Superior temporal gyrus (tissue), 1 donor: Measurements from ENCODE around the gene KPNA1.
"Not testable (repeated sequence)": the region's sequence is repeated elsewhere in the genome, so short reads cannot be mapped to it uniquely, and the experiment has no call there.

Experiments
- DNase-seq: peaks from one replicate; pipeline ENCODE4 v3.0.0-alpha.2; 2016; ENCODE audit errors: extremely low spot score

The KPNA1 gene

GRCh38 chr3:122475316-122475715 is 39.4 kb downstream of the KPNA1 start:
- no peak for DNase-seq

DNA sequence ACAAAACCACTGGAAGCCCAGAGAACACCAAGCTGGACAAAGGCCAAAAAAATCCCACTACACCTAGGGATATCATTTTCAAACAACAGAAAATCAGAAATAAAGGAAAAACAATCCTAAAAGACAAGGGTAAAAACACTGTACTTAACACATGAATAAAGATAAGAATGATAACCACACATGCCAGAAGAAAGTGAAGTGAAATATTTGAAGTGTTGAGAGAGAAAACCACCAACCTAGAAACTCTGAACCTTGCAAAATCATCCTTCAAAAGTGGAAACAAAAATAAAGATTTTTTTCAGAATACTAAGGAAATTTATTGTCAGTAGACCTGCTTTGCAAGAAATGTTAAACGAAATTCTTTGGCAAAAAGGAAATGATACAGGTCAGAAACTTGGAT is 45.1 kb downstream of the KPNA1 start:
- no peak for DNase-seq

DNA sequence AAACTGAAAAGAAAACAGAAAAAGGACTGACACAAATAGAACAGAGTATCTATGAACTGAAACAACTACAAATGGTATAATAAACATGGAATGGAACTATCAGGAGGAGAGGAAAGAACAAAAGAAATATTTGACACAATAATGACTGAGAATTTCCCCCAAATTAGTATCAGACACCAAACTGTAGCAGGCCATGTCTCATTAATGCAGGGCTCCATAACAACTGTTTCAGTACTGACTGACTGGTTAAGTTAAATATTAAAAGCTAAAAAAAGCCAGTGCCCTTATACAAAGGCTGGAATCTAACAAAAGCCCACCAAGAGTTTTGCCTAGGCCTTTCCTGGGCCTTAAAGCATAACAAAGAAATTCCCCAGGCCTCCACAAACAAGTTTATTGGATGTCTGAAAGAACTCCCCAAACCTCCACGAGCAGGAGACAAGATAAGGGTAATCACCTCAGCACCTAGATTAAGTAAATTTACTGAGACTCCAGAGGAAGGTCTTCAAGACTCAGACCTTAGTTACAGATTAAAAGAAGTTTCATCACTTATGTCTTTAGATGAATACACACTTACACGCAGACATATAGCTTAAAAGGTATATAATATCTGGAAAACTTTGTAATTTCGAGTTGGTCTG is 45.7 kb downstream of the KPNA1 start:
- no peak for DNase-seq

- no peak for DNase-seq
Measured at GRCh38 chr3:122466701-122467240, 48.0 kb downstream of the KPNA1 start.

- no peak for DNase-seq
Measured at GRCh38 chr3:122464659-122465058, 50.1 kb downstream of the KPNA1 start.

DNA sequence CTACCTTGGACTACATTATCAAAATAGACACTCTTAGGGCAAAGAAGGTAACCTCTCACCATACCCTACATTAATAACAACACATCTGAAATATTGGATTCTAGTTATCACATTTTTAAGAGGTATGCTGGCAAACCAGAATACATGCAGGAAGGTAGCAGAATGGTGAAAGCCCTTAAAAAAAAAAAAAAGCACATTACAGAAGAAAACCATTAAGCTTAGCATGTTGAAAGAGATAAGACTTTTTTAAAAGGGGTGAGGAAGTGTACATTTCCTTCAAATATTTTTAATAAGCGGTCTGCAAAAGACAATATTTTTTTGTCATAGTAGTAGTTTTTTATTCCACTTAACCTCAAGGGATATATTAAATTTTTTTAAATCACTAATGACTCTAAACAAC is 52.3 kb downstream of the KPNA1 start:
- no peak for DNase-seq

DNA sequence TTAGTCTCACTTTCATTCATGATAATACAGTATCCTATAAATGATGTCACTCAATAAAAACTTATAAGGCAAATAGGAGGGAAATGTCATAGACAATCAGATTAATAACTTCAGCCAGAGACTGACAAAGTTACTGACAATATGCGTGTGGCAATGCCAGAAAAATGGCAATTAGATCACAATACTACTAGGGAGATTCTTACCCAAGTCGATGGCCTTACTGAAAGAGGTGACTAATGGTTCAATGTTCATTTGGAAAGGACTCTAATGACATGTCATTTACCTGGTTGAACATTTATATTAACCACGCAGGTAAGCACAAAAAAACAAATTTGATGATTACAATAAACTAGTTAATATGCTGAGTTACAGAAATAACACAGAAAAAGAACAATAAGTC is 52.9 kb downstream of the KPNA1 start:
- no peak for DNase-seq

- peak; percentile 69 for DNase-seq
Measured at GRCh38 chr3:122458992-122459391, 55.7 kb downstream of the KPNA1 start.

GRCh38 chr3:122457706-122458105 is 57.0 kb downstream of the KPNA1 start:
- no peak for DNase-seq

GRCh38 chr3:122456074-122456473 is 58.7 kb downstream of the KPNA1 start:
- DNase-seq, result no peak

- DNase-seq, result no peak
Measured at GRCh38 chr3:122451371-122451770, 63.4 kb downstream of the KPNA1 start.

DNA sequence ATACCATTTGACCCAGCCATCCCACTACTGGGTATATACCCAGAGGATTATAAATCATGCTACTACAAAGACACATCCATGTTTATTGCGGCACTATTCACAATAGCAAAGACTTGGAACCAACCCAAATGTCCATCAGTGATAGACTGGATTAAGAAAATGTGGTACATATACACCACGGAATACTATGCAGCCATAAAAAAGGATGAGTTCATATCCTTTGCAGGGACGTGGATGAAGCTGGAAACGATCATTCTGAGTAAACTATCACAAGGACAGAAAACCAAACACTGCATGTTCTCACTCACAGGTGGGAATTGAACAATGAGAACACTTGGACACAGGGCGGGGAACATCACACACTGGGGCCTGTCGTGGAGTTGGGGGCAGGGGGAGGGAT is 66.5 kb downstream of the KPNA1 start:
- DNase-seq, result not testable (repeated sequence)

DNA sequence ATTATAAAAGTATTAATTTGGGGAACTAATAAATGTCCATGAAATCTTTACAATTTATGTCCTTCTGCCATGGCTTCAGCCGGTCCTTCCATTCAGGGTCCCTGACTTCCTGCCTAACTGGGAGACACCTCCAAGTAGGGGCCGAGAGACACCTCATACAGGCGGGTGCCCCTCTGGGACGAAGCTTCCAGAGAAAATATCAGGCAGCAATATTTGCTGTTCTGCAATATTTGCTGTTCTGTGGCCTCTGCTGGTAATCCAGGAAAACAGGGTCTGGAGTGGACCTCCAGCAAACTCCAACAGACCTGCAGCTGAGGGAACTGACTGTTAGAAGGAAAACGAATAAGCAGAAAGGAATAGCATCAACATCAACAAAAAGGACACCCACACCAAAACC is 70.2 kb downstream of the KPNA1 start:
- not testable (repeated sequence) for DNase-seq

- DNase-seq, result not testable (repeated sequence)
Measured at GRCh38 chr3:122443762-122444490, 70.8 kb downstream of the KPNA1 start.

DNA sequence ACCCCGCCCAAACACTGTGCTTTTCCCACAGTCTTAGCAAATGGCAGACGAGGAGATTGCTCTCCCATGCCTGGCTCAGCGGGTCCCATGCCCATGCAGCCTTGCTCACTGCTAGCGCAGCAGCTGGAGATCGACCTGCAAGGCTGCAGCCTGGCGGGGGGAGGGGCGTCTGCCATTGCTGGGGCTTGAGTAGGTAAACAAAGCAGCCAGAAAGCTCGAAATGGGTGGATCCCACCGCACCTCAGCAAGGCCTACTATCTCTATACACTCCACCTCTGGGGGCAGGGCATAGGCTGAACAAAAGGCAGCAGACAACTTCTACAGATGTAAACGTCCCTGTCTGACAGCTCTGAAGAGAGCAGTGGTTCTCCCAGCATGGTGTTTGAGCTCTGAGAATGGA is 71.6 kb downstream of the KPNA1 start:
- no peak for DNase-seq

- DNase-seq, result no peak
Measured at GRCh38 chr3:122435950-122436349, 78.8 kb downstream of the KPNA1 start.

- DNase-seq, result no peak
Measured at GRCh38 chr3:122430371-122430770, 84.4 kb downstream of the KPNA1 start.

DNA sequence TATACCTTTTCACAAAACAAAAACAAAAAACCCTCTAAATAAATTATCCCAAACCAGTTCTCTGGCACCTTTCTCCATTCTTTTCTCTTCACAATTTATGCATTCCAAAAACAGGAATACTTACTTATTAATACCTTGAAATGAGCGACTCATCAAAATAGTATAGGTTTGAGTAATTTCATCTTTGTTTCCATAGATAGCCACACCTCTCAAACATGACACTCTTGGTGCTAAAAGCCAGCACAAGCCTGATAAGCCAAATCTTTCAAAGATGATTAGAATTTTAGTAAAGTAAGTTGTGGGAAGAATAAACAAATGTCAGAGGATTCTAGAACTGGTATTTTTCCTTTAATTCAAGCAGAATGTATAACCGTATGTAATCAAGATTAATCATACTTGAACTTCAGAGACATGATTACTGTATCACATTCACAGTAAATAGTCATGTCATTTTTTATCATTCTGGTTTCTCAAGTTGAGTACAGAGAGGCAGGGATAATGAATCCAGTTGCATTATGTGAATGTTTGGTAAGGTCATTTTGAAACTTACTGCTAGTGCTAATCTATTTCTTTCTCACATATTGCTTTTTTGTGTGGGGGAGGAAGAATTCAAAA is 86.8 kb downstream of the KPNA1 start:
- DNase-seq, result no peak

GRCh38 chr3:122421836-122422235 is 92.9 kb downstream of the KPNA1 start:
- DNase-seq, result no peak

GRCh38 chr3:122421101-122421500 is 93.6 kb downstream of the KPNA1 start:
- no peak for DNase-seq

DNA sequence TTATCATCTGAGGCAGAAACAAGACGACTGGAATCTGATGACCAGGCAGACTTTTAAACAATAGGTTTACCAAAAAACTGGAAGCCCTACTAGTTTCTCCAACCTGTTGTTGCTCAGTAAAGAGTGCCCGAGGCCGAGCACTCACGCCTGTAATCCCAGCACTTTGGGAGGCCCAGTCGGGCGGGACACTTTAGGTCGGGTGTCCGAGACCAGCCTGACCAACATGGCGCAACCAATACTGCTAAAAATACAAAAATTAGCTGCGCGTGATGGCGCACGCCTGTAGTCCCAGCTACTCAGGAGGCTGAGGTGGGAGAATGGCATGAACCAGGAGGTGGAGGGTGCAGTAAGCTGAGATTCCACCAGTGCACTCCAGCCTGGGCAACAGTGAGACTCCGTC is 97.8 kb downstream of the KPNA1 start:
- no peak for DNase-seq

DNA sequence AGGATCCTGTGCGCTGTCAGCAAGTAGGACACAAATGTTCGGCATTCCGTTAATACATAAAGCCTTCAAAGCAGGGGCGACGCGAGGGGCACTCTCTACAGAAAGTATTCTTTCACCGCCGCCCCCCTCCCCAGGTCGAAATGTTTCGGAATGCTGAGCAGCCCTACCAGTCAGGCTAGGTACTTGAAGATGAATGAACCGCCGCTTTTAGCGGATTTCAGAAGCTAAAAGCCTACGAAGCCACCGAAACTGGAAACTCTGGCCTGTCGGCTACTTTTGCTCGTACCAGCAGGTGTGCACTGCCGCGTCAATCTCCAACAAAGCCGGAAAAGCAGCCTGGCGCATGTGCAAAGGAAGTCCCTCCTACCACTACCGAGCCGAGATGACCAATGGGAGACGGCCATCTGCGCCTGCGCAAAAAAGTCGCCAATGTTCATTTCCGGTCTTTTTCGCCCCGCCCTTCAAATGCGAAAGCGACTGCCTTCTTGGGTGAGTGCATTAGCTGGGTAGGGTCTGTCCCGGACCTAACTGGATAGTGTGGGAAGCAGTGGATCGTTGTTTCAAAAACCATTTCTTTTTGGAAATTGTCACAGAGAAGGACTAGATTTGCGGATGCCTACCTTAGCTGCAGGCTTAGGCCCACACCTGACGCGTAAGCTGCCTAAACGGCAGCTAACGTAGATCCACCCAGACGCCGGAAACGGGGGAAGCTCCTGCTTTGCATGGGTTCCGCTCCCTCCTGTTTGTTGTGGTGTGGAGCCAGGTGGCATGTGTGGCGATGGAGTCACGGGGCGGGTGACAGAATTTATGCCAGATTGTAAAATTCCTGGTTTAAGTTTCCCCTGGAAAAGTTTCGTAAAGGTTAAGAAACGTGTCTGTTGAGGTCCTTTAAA is 98.7 kb downstream of the KPNA1 start, which contains the start of gene WDR5B:
WDR5B (minus strand) TSS at position 301 of the 893 bp plus-strand sequence. CDS start 534 bp downstream, outside the sequence.
- peak; percentile 100 for DNase-seq
